ENCODE measurements around the gene SLC9A5. TPM values are rescaled to one million over a fixed set of nuclear protein-coding genes. Genes with fewer than 3 reads are reported as not detected.

Gene SLC9A5
- total and polyA plus RNA-seq, 10 of the 15 experiments (the other 5 are each of a cell fraction or from before 2014, with no cell fraction given), result 0.26 to 5.7 (median 1.5) TPM

- no peak for FAIRE-seq
- SMC1A ChIA-PET (ENCODE audit: uncharacterized antibody, unreplicated experiment), result interaction anchor here (0.6 to 4.1 kb wide), 4 partner anchors 11 to 105 kb away, joined by 3 to 21 read pairs (median 4); partner anchors contain the start of gene TMEM208
- Histone ChIP-seq H3K4me3 (peak overlapping the region; percentile 80; the same call in 1 of the 2 replicates), H3K27ac (ENCODE audit: control insufficient read depth, insufficient read depth) (no peak overlapping the region), H3K4me1 (ENCODE audit: control insufficient read depth, insufficient read depth, low read length) (peaks cover 22% of the 10 kb centered on the region), H3K79me2 (ENCODE audit: control insufficient read depth, insufficient read depth, low read length) (peaks cover 16% of the 10 kb centered on the region), H3K9me3 (replicated peaks; ENCODE audit: control insufficient read depth, insufficient read depth, low read length) (no peaks in the 10 kb centered on the region), H3K27me3 (replicated peaks in 1 of 2; ENCODE audit: control insufficient read depth in 2 of 2, insufficient read depth in 2 of 2, low read length in 1 of 2) (no peaks in the 10 kb centered on the region; a peak in 1 of 4 replicates), H3K36me3 (ENCODE audit: control insufficient read depth in 2 of 2, insufficient read depth in 2 of 2, low read length in 1 of 2) (no peaks in the 10 kb centered on the region), H3K4me2 (ENCODE audit: control insufficient read depth, insufficient read depth) (peak overlapping the region; percentile 92), H4K20me1 (ENCODE audit: control insufficient read depth, insufficient read depth) (no peaks in the 10 kb centered on the region), H3K9ac (ENCODE audit: control insufficient read depth, insufficient read depth, low read length) (peak overlapping the region; percentile 66), H2AFZ (ENCODE audit: control insufficient read depth, low read depth, low read length) (peak overlapping the region; percentile 83)
- TF ChIP-seq USF2 (IDR thresholded peaks at IDR 0.05; ENCODE audit: borderline replicate concordance, low read depth, low read length), result no peak
- TF ChIP-seq ZNF24 (IDR thresholded peaks at IDR 0.05), result no peak
- peak; percentile 9 for TF ChIP-seq DPF2 (IDR thresholded peaks at IDR 0.05)
- TF ChIP-seq IKZF1 (conservative IDR thresholded peaks at IDR 0.05), result 0 out of 2 replicates have a peak, but pooled peaks have one; percentile 27
- no peak for DNase-seq (ENCODE audit: low read depth, low spot score)
- no TSS peak for BruUV-seq (replicated peaks)
- POLR2A ChIA-PET, result interaction anchor here (0.7 to 8.0 kb wide), 4 partner anchors 11 to 91 kb away, joined by 3 to 100 read pairs (median 4); partner anchors contain the start of gene TMEM208
- CTCF ChIA-PET, result interaction anchor here (1.1 to 2.4 kb wide), 3 partner anchors 11 to 90 kb away, joined by 3 to 6 read pairs (median 4); partner anchors contain the start of gene PLEKHG4
- RAD21 ChIA-PET (ENCODE audit: unreplicated experiment), result interaction anchor here (0.9 to 1.9 kb wide), 2 partner anchors 11 to 23 kb away, joined by 4 read pairs; partner anchors contain the start of gene TMEM208
- in situ Hi-C loops (cut with MboI) (no loop called here), intact Hi-C loops (cut with micrococcal nuclease; ENCODE audit: unreplicated experiment) (no loop called here)
- ATAC-seq, result no peak
- WGBS (ENCODE audit: insufficient coverage, insufficient replicate concordance, low lambda C conversion rate, missing lambda C conversion rate), result 23% methylated on average over 14 of the region's 22 CpGs
Measured at GRCh38 chr16:67249178-67250044, 632 bp downstream of the SLC9A5 start.
